DND-41 (cell line): ENCODE results near the gene FAM229A.

Experiments
- EZH2 ChIP-seq: IDR thresholded peaks from 3 replicates; pipeline ENCODE4 v1.6.1; 2012; ENCODE audit warnings: borderline replicate concordance, low read depth, mild to moderate bottlenecking, moderate library complexity, low read length, inconsistent platforms; ENCODE audit not compliant: severe bottlenecking
- TF ChIP-seq, protein P1 (sequence below): IDR thresholded peaks from 2 replicates; pipeline ENCODE4 v1.5.1; 2012; ENCODE audit warnings: borderline replicate concordance, low read length, moderate library complexity, mild to moderate bottlenecking; ENCODE audit not compliant: poor library complexity, severe bottlenecking; ENCODE audit errors: extremely low read depth

DNA sequence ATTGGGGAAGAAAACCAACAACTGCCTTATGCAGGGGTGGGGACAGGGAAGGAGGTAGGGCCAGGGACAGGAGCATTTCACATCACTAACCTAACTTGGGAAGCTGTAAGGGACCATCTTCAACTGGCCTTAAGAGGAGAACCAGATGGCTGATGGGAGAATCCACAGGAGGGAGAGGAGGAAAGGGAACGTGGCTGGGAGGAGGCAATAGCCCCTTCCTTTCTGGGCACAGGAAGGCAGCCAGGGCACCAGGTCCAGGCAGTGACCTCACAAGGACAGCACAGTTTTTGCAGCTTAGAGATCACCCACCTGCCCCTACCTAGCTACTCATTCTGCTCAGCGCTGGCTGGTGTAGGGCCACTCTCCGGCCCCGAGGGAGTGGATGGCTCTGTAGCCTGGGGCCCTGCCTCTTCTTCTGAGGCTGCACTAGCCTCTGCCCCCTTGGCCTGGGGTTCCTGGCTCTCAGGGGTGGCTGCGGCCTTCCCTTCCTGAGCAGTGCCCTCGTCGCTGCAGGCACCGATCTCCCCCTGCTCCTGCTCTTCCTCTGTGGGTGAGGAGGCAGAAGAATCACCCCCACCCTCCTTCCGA is 27.9 kb downstream of the FAM229A start:
- TF ChIP-seq, protein P1, sequence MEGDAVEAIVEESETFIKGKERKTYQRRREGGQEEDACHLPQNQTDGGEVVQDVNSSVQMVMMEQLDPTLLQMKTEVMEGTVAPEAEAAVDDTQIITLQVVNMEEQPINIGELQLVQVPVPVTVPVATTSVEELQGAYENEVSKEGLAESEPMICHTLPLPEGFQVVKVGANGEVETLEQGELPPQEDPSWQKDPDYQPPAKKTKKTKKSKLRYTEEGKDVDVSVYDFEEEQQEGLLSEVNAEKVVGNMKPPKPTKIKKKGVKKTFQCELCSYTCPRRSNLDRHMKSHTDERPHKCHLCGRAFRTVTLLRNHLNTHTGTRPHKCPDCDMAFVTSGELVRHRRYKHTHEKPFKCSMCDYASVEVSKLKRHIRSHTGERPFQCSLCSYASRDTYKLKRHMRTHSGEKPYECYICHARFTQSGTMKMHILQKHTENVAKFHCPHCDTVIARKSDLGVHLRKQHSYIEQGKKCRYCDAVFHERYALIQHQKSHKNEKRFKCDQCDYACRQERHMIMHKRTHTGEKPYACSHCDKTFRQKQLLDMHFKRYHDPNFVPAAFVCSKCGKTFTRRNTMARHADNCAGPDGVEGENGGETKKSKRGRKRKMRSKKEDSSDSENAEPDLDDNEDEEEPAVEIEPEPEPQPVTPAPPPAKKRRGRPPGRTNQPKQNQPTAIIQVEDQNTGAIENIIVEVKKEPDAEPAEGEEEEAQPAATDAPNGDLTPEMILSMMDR = no peak
- no peak for TF ChIP-seq EZH2
